Central memory CD8-positive, alpha-beta T cell (primary cell): ENCODE measurements around the gene PPM1F.
"Not testable (repeated sequence)": the region's sequence is repeated elsewhere in the genome, so short reads cannot be mapped to it uniquely, and the experiment has no call there.

Experiments
- ATAC-seq: fragments of 150-1000 bp; cut with Tn5 transposase; replicated peaks from 2 replicates; pipeline ENCODE4 v1.10.0; 2022; ENCODE audit warnings: mild to moderate bottlenecking, moderate FRiP score, moderate number of reproducible peaks; ENCODE audit not compliant: poor library complexity, severe bottlenecking; ENCODE audit errors: extremely low read depth
- DNase-seq, 2 donors: peaks; one replicate each; pipeline ENCODE4 v3.0.0; 2021; ENCODE audit warnings: low spot score in 2 of 2
- H3K27ac Mint-ChIP-seq: one replicate; pipeline ENCODE4 v1.8.0; 2022; ENCODE audit warnings: low read depth, mild to moderate bottlenecking, moderate library complexity, mixed read lengths
- H3K27me3 Mint-ChIP-seq: one replicate; pipeline ENCODE4 v1.8.0; 2022; ENCODE audit warnings: mixed read lengths
- H3K36me3 Mint-ChIP-seq: one replicate; pipeline ENCODE4 v1.8.0; 2022; ENCODE audit warnings: mild to moderate bottlenecking, moderate library complexity, mixed read lengths; ENCODE audit not compliant: insufficient read depth
- H3K4me1 Mint-ChIP-seq: one replicate; pipeline ENCODE4 v1.8.0; 2022; ENCODE audit warnings: mixed read lengths
- H3K4me3 Mint-ChIP-seq: one replicate; pipeline ENCODE4 v1.8.0; 2022; ENCODE audit warnings: mild to moderate bottlenecking, moderate library complexity, mixed read lengths
- H3K9me3 Mint-ChIP-seq: one replicate; pipeline ENCODE4 v1.8.0; 2022; ENCODE audit warnings: mixed read lengths

Gene PPM1F

DNA sequence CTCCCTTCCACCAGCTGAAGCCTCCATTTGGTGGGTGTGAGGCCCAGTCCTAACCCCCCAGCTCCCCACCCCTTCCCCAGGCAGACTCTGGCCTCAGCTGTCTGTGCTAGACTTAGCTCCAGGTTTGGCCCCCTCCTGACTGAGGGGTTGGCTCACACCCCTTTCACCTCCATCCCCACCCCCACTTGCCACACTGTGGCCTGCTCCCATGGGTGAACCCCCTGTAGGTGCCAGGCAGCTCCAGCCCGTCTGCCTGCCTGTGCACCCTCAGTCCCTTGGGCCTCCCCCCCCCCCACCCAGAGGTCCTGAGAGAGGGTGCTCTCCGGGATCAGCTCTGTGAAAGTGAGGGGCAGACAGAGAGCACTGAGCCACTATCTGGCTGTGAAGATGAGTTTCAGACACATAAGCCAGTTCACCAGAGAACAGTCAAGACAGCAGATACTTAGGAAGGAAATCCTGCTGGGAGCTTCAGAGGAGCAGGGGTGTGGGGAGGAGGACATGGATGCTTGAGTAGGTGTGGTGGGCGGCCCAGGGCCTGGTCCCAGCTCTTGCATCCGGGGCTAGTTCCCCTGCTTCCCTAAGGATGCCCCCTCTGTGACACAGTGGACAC is 36.2 kb downstream of the PPM1F start:
- Mint-ChIP-seq H3K9me3 (no peaks in the 10 kb centered on the region), H3K4me3 (no peak overlapping the region), H3K27me3 (no peaks in the 10 kb centered on the region), H3K27ac (peak overlapping the region; percentile 38), H3K36me3 (no peaks in the 10 kb centered on the region), H3K4me1 (no peaks in the 10 kb centered on the region)
- ATAC-seq, result no peak
- DNase-seq, result no peak

- no peak for DNase-seq
- H3K36me3 Mint-ChIP-seq, result no peaks in the 10 kb centered on the region
- H3K27me3 Mint-ChIP-seq, result no peaks in the 10 kb centered on the region
- no peak overlapping the region for H3K4me3 Mint-ChIP-seq
- H3K9me3 Mint-ChIP-seq, result no peaks in the 10 kb centered on the region
- ATAC-seq, result no peak
- H3K4me1 Mint-ChIP-seq, result no peaks in the 10 kb centered on the region
- H3K27ac Mint-ChIP-seq, result no peak overlapping the region
Measured at GRCh38 chr22:21915624-21916308, 36.9 kb downstream of the PPM1F start.

GRCh38 chr22:21914033-21914642 is 38.5 kb downstream of the PPM1F start:
- not testable (repeated sequence) for H3K36me3 Mint-ChIP-seq, DNase-seq, ATAC-seq, H3K4me1 Mint-ChIP-seq, H3K4me3 Mint-ChIP-seq, H3K27ac Mint-ChIP-seq, H3K27me3 Mint-ChIP-seq, H3K9me3 Mint-ChIP-seq

DNA sequence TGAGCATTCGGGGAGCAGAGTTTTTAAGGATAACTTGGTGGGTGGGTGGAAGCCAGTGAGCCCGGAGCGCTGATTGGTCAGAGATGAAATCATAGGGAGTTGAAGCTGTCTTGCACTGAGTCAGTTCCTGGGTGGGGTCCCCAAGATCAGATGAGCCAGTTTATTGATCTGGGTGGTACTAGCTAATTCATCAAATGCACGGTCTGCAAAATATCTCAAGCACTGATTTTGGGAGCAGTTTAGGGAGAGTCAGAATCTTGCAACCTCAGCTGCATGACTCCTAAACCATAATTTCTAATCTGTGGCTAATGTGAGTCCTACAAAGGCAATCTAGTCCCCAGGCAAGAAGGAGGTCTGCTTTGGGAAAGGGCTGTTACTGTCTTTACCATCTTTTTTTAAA is 42.3 kb downstream of the PPM1F start:
- not testable (repeated sequence) for H3K4me3 Mint-ChIP-seq, H3K4me1 Mint-ChIP-seq, DNase-seq, H3K27me3 Mint-ChIP-seq, H3K9me3 Mint-ChIP-seq, ATAC-seq, H3K27ac Mint-ChIP-seq, H3K36me3 Mint-ChIP-seq

DNA sequence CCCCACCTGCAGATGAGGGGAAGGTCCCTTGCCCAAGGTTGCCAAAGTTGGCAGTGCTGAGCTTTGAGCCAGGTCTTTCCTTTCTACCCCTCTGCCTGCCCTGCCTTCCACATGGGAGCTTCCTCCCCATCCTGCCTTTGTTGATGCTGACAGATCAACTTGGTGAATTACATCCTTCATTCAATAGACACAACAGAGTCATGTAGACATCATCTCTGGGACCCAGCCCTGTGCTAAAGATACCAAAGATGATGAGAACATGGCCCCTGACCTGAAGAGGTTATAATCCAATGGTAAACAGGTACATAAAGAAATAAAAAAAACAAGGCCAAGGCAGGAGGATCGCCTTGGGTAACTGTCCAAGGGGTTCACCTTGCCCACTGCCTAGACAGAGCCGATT is 42.8 kb downstream of the PPM1F start:
- DNase-seq (no peak), ATAC-seq (no peak)
- Mint-ChIP-seq H3K9me3 (no peaks in the 10 kb centered on the region), H3K4me3 (no peak overlapping the region), H3K4me1 (no peaks in the 10 kb centered on the region), H3K27ac (no peak overlapping the region), H3K36me3 (peaks cover 2% of the 10 kb centered on the region), H3K27me3 (no peaks in the 10 kb centered on the region)

DNA sequence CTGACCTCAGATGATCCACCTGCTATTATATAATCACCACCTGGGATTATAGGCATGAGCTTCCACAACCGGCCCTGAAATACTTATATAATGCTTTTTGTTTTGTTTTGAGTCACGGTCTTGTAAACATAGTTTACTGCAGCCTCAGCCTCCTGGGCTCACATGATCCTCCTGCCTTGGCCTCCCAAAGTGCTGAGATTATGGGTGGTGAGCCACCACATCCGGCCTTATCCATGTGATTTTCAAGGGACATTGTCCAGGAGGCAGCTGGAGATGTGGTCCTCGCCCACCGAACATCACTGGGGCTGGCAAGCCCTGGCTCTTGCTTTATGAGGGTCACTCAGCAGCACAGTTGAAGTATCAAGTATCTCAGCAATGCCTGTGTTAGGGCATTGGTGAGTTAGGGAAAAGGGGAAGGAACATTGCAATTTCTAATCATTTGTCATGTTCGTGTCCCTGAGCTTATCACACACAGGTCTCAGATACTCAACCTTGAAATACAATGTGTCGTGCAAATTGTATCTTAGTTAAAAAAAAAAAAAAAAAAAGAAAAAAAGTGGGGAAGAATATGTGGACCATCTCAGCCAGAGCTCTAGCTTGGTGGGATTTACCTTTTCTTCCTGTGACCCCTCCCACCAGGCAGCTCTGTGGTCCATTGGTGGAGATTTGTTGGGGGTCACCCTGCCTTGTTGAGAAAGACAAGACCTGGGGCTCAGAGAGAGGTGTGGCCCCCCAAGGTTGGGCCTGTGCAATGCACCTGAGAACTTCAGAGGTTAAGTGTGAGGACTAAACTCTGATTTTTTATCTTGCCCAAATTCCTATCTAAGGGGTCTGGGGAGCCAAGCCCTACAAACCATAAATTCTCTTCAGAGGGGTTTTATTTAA is 44.8 kb downstream of the PPM1F start:
- ATAC-seq, result no peak
- DNase-seq, result no peak
- H3K36me3 Mint-ChIP-seq, result peaks cover 2% of the 10 kb centered on the region
- no peaks in the 10 kb centered on the region for H3K4me1 Mint-ChIP-seq
- H3K27me3 Mint-ChIP-seq, result no peaks in the 10 kb centered on the region
- no peak overlapping the region for H3K27ac Mint-ChIP-seq
- no peaks in the 10 kb centered on the region for H3K9me3 Mint-ChIP-seq
- no peak overlapping the region for H3K4me3 Mint-ChIP-seq

- H3K9me3 Mint-ChIP-seq, H3K4me1 Mint-ChIP-seq, DNase-seq, H3K27me3 Mint-ChIP-seq, H3K4me3 Mint-ChIP-seq, ATAC-seq, H3K36me3 Mint-ChIP-seq, H3K27ac Mint-ChIP-seq: not testable (repeated sequence)
Measured at GRCh38 chr22:21905234-21905633, 47.4 kb downstream of the PPM1F start.

GRCh38 chr22:21904250-21904789 is 48.3 kb downstream of the PPM1F start:
- no peak overlapping the region for H3K27ac Mint-ChIP-seq
- no peak overlapping the region for H3K4me3 Mint-ChIP-seq
- no peaks in the 10 kb centered on the region for H3K27me3 Mint-ChIP-seq
- H3K36me3 Mint-ChIP-seq, result peaks cover 2% of the 10 kb centered on the region
- DNase-seq, result no peak
- ATAC-seq, result no peak
- no peaks in the 10 kb centered on the region for H3K9me3 Mint-ChIP-seq
- H3K4me1 Mint-ChIP-seq, result no peaks in the 10 kb centered on the region

- no peak overlapping the region for H3K4me3 Mint-ChIP-seq
- H3K27me3 Mint-ChIP-seq, result no peaks in the 10 kb centered on the region
- DNase-seq (no peak), ATAC-seq (no peak)
- no peaks in the 10 kb centered on the region for H3K9me3 Mint-ChIP-seq
- no peak overlapping the region for H3K27ac Mint-ChIP-seq
- H3K4me1 Mint-ChIP-seq, result no peaks in the 10 kb centered on the region
- H3K36me3 Mint-ChIP-seq, result peaks cover 2% of the 10 kb centered on the region
Measured at GRCh38 chr22:21903283-21903682, 49.4 kb downstream of the PPM1F start.

DNA sequence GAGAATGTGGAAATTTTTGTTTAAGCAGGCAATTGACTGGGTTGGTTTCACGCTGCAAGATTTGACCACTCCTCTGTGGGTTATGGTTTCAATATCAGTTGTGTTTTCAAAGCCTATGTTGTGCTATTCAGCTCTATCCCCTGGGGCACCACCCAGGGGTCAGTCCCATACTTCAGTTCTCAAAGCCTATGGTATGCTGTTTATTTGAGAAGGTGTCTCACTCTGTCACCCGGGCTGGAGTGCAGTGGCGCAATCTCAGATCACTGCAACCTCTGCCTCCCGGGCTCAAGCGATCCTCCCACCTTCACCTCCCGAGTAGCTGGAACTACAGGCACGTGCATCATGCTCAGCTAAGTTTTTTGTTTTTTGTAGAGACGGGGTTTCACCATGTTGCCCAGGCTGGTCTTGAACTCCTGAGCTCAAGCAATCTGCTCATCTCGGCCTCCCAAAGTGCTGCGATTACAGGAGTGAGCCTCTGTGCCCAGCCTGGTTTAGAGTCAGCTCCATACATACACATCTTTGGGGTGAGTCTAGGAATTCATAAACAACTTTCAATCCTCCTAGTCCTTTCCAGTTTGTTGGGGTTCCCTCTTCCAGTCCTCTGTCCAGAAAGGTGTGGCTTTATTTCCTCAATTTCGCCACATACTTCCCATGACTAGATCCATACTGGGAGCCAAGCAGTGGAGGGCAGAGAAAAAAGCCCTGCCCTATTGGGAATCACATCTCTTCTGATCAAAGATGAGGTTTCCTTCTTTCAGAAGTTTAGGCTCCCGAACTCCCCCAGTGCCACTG is 50.2 kb downstream of the PPM1F start:
- DNase-seq (no peak), ATAC-seq (no peak)
- H3K4me3 Mint-ChIP-seq, result no peak overlapping the region
- no peaks in the 10 kb centered on the region for H3K36me3 Mint-ChIP-seq
- H3K27ac Mint-ChIP-seq, result no peak overlapping the region
- H3K27me3 Mint-ChIP-seq, result no peaks in the 10 kb centered on the region
- H3K4me1 Mint-ChIP-seq, result no peaks in the 10 kb centered on the region
- no peaks in the 10 kb centered on the region for H3K9me3 Mint-ChIP-seq

DNA sequence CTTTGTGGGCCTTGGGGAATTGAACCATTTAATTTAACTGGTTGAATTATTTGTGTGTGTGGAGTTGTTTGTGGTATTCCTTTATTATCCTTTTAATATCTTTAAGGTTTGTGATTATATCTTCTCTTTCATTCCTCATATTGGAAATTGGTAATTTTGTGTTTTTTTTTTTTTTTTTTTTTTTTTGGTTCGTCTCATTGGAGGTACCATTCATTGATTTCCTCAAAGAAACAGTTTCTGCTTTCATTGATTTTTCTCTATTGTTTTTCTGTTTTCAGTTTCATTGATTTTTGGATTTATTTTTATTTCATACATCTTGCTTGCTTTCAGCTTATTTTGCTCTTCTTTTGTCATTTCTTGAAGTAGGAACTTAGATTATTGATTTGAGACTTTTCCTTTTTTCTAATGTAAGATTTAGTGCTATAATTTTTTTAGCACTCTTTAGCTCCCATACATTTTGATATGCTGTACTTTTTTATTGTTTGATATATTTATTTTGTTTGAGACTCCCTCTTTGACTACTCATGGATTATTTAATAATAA is 54.2 kb downstream of the PPM1F start:
- no peaks in the 10 kb centered on the region for H3K4me1 Mint-ChIP-seq
- H3K4me3 Mint-ChIP-seq, result no peak overlapping the region
- no peaks in the 10 kb centered on the region for H3K27me3 Mint-ChIP-seq
- ATAC-seq (no peak), DNase-seq (no peak)
- no peaks in the 10 kb centered on the region for H3K9me3 Mint-ChIP-seq
- no peak overlapping the region for H3K27ac Mint-ChIP-seq
- H3K36me3 Mint-ChIP-seq, result peaks cover 2% of the 10 kb centered on the region
